A673 (cell line): Measurements from ENCODE around the gene CFD. TPM values are rescaled to one million over a fixed set of nuclear protein-coding genes. Genes with fewer than 3 reads are reported as not detected.
"Not testable (repeated sequence)": the region's sequence is repeated elsewhere in the genome, so short reads cannot be mapped to it uniquely, and the experiment has no call there.

Experiments
- BruUV-seq: library from RNA; stranded (reverse); fragments of 400-500 nt; replicated peaks from 2 replicates; lab custom pipeline; 2021; lab: Mats Ljungman, UMichigan
- CTCF ChIA-PET: fragments of 300-600 bp; sonication (Branson Sonifier 250); formaldehyde crosslinking; loops from one replicate; lab custom pipeline; 2022; ENCODE audit warnings: antibody characterized with exemption; lab: Charles Lee
- POLR2A ChIA-PET: fragments of 300-600 bp; sonication (Branson Sonifier 250); formaldehyde crosslinking; loops from one replicate; lab custom pipeline; 2022; ENCODE audit warnings: antibody characterized with exemption; ENCODE audit not compliant: low non-redundant PET; lab: Charles Lee
- DNase-seq: peaks from one replicate; pipeline ENCODE4 v3.0.0-alpha.2; 2015; ENCODE audit warnings: low spot score
- H3K27ac ChIP-seq: fragments of 200-600 bp; sonication (generic); 2 replicates; pipeline ENCODE4 v1.5.1; 2016; ENCODE audit warnings: mixed run types, low read depth, mild to moderate bottlenecking, mixed read lengths, antibody characterized with exemption, low read length; ENCODE audit not compliant: poor library complexity, severe bottlenecking
- H3K27me3 ChIP-seq: fragments of 200-600 bp; sonication (generic); replicated peaks from 2 replicates; pipeline ENCODE4 v1.6.1; 2017; ENCODE audit warnings: mixed run types, low read depth, mild to moderate bottlenecking, mixed read lengths, antibody characterized with exemption, low read length; ENCODE audit not compliant: insufficient read depth, poor library complexity
- H3K36me3 ChIP-seq: fragments of 200-600 bp; sonication (generic); 2 replicates; pipeline ENCODE4 v1.6.1; 2016; ENCODE audit warnings: mixed run types, mild to moderate bottlenecking, mixed read lengths, antibody characterized with exemption, low read length; ENCODE audit not compliant: insufficient read depth, poor library complexity, severe bottlenecking
- H3K4me1 ChIP-seq: fragments of 200-600 bp; sonication (generic); 2 replicates; pipeline ENCODE4 v1.6.1; 2017; ENCODE audit warnings: mixed run types, mild to moderate bottlenecking, mixed read lengths, antibody characterized with exemption, low read length; ENCODE audit not compliant: insufficient read depth, poor library complexity, severe bottlenecking
- H3K4me3 ChIP-seq: fragments of 200-600 bp; sonication (generic); 2 replicates; pipeline ENCODE4 v1.5.1; 2016; ENCODE audit warnings: low read depth, mixed run types, mild to moderate bottlenecking, mixed read lengths, low read length; ENCODE audit not compliant: poor library complexity, severe bottlenecking
- H3K9me3 ChIP-seq: fragments of 200-600 bp; sonication (generic); 2 replicates; pipeline ENCODE4 v1.6.1; 2016; ENCODE audit warnings: mixed run types, low read depth, mild to moderate bottlenecking, mixed read lengths, antibody characterized with exemption, low read length; ENCODE audit not compliant: poor library complexity, severe bottlenecking
- EZH2 ChIP-seq: fragments of 200-600 bp; sonication (generic); IDR thresholded peaks from 2 replicates; pipeline ENCODE4 v1.6.1; 2017; ENCODE audit warnings: borderline replicate concordance, low read depth, mild to moderate bottlenecking, mixed read lengths, antibody characterized with exemption, low read length; ENCODE audit not compliant: poor library complexity, severe bottlenecking
- intact Hi-C: fragments of 100-400 bp; cut with micrococcal nuclease; formaldehyde crosslinking; loops from one replicate; pipeline ENCODE4 v1.10.0; 2022; ENCODE audit not compliant: unreplicated experiment
- total RNA-seq: library from RNA; stranded (reverse); gene quantifications from 2 replicates; pipeline ENCODE4 v1.2.3, GENCODE V29; 2021
- TF ChIP-seq, protein P1 (sequence below): fragments of 300-800, 200-600 bp; sonication (generic); conservative IDR thresholded peaks from 2 replicates; pipeline ENCODE4 v1.5.1; 2017; ENCODE audit warnings: low read depth, mild to moderate bottlenecking, antibody characterized with exemption, low read length, moderate library complexity, mixed read lengths

The CFD gene
- total RNA-seq, 1 experiment from 2014 or later: 1.1 TPM

DNA sequence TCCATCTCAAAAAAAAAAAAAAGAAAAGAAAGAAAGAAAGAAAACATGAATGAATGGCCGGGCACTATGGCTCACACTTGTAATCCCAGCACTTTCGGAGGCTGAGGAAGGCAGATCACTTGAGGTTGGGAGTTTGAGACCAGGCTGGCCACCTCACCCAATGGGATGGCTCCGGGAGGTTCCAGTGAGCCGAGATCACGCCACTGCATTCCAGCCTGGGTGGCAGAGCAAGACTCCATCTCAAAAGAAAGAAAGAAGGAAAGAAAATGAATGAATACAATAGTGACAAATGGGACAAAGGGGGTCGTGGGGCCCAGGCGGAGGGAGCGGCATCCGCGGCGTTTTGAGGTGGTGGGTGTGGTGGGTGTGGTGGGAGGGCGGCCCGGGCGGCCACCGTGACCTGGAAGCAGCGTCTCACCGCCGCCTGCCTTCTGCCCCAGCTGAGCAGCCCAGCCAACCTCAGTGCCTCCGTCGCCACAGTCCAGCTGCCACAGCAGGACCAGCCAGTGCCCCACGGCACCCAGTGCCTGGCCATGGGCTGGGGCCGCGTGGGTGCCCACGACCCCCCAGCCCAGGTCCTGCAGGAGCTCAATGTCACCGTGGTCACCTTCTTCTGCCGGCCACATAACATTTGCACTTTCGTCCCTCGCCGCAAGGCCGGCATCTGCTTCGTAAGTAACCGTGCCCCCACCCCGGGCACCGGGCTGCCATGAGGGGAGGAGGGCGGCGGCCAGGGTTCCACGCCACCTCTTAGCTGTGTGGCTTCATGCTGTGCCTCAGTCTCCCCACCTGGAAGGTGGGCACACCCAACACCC is 13.6 kb upstream of the CFD start:
- TF ChIP-seq EZH2: no peak
- TF ChIP-seq, protein P1, sequence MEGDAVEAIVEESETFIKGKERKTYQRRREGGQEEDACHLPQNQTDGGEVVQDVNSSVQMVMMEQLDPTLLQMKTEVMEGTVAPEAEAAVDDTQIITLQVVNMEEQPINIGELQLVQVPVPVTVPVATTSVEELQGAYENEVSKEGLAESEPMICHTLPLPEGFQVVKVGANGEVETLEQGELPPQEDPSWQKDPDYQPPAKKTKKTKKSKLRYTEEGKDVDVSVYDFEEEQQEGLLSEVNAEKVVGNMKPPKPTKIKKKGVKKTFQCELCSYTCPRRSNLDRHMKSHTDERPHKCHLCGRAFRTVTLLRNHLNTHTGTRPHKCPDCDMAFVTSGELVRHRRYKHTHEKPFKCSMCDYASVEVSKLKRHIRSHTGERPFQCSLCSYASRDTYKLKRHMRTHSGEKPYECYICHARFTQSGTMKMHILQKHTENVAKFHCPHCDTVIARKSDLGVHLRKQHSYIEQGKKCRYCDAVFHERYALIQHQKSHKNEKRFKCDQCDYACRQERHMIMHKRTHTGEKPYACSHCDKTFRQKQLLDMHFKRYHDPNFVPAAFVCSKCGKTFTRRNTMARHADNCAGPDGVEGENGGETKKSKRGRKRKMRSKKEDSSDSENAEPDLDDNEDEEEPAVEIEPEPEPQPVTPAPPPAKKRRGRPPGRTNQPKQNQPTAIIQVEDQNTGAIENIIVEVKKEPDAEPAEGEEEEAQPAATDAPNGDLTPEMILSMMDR: no peak
- CTCF ChIA-PET: no interaction called here
- BruUV-seq: no TSS peak

DNA sequence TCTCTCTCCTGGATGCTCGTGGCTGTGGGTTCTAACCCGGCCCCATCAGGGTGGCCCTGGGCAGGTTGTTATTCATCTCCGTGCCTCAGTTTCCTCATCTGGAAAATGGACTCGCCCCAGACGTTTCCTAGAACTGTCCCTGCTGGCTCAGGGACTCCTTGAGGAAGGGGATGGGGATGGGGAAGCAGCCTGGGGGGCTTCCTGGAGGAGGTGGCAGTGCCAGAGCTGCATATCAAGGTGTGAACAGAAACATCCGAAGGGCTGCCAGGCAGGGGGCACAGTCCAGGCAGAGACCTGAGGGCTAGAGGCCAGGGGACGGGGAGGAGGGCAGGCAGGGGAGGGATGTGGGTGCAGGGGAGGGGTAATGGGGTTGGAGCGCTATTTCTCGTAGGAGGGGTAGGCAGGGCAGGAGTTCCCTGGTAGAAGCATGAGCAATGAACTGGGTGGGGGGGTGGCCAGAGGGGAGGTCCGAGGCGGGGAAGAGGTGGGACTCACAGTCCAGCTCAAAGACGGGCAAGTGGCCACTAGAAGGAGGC is 11.0 kb upstream of the CFD start:
- no peak overlapping the region for H3K27ac ChIP-seq
- POLR2A ChIA-PET: no interaction called here
- peaks cover 5% of the 10 kb centered on the region for H3K4me1 ChIP-seq
- peaks cover 5% of the 10 kb centered on the region for H3K27me3 ChIP-seq
- H3K4me3 ChIP-seq: no peak overlapping the region
- H3K9me3 ChIP-seq: no peaks in the 10 kb centered on the region
- intact Hi-C loops: no loop called here
- DNase-seq: no peak
- CTCF ChIA-PET: no interaction called here
- H3K36me3 ChIP-seq: no peaks in the 10 kb centered on the region
- TF ChIP-seq, protein P1: no peak
- TF ChIP-seq EZH2: no peak
- no TSS peak for BruUV-seq

More for the DNA sequence above, 13.6 kb upstream of the CFD start:
- DNase-seq: no peak
- H3K27ac ChIP-seq: no peak overlapping the region
- POLR2A ChIA-PET: no interaction called here
- H3K9me3 ChIP-seq: no peaks in the 10 kb centered on the region
- H3K4me3 ChIP-seq: no peak overlapping the region
- peaks cover 7% of the 10 kb centered on the region for H3K27me3 ChIP-seq
- H3K36me3 ChIP-seq: no peaks in the 10 kb centered on the region
- intact Hi-C loops: no loop called here
- peaks cover 8% of the 10 kb centered on the region for H3K4me1 ChIP-seq

DNA sequence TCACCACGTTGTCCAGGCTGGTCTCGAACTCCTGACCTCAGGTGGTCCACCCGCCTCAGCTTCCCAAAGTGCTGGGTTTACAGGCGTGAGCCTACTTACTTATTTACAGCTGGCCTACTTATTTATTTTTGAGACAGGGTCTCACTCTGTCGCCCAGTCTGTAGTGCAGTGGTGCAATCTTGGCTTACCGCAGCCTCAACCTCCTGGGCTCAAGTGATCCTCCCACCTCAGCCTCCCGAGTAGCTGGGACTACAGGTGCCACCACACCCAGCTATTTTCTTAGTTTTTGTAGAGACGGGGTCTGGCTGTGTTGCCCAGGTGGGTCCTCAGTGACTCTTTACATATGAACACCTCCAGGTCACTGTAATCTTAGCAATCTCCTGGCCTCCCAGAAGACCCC is 10.3 kb upstream of the CFD start:
- H3K9me3 ChIP-seq, H3K36me3 ChIP-seq, H3K27me3 ChIP-seq, intact Hi-C loops, H3K4me1 ChIP-seq, CTCF ChIA-PET, H3K27ac ChIP-seq, DNase-seq, H3K4me3 ChIP-seq, BruUV-seq: not testable (repeated sequence)
- POLR2A ChIA-PET: interaction anchor here (0.6 kb wide), 1 partner anchor 48 kb away, joined by 3 read pairs; no protein-coding TSS in a partner anchor
